Measurements from ENCODE around the gene RNF167. TPM values are rescaled to one million over a fixed set of nuclear protein-coding genes. Genes with fewer than 3 reads are reported as not detected.

RNF167 gene
- total RNA-seq (2014; rRNA removed; shearing (Covaris generic)): 27.8 and 30.5 TPM in 2 replicates

GRCh38 chr17:4939796-4940554 is at the start of gene RNF167, which contains the start of gene SLC25A11:
TSS of gene RNF167 (plus strand) at chr17:4940268. CDS start at chr17:4940910, 642 bp downstream.
TSS of gene SLC25A11 (minus strand) at chr17:4940046. CDS start at chr17:4939910, 136 bp downstream.
- DNase-seq (ENCODE audit: low read depth): peak; percentile 99

- no peak for DNase-seq (ENCODE audit: low read depth)
Measured at GRCh38 chr17:4891411-4892410, 48.4 kb upstream of the RNF167 start.

DNA sequence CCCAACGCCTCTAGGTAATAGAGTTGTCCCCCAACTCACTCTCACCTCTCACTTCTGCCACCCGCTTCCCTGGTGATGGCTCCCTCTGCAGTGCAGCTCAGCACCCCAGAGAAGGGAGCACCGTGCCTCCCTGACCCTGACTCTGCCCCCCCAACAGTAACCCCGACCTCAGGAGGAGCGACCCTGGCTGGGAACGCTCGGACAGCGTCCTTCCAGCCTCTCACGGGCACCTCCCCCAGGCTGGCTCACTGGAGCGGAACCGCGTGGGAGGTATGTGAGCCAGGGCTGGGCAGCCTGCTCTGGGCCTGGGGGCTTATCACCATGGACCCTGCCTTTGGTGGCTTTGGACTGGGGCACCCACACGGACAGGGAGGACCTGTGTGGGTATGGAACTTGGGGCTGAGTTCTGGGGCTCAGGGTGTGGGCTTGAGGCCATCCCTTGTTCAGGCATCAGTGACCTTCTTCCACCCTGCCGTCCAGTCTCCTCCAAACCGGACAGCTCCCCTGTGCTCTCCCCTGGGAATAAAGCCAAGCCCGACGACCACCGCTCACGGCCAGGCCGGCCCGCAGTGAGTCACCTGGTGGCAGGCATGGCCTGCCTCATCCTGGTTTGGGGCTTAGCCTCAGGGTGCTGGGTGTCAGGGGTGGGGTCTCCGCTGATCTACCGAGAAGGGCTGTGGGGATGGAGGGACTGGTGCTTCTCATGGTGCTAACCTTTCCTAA is 47.4 kb upstream of the RNF167 start:
- DNase-seq (ENCODE audit: low read depth): no peak

DNA sequence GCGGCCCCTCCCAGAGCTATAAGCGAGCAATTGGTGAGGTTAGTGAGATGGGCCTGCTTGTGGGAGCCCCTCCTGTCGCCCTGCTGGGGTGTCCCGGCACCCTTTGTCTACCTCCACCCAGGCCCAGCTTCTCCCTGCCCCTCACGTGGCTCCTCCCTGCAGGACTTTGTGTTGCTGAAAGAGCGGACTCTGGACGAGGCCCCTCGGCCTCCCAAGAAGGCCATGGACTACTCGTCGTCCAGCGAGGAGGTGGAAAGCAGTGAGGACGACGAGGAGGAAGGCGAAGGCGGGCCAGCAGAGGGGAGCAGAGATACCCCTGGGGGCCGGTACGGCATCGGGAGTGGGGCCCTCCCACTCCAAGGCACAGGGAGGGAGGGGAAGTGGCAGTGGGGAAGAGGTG is 46.8 kb upstream of the RNF167 start:
- DNase-seq (ENCODE audit: low read depth): no peak

DNA sequence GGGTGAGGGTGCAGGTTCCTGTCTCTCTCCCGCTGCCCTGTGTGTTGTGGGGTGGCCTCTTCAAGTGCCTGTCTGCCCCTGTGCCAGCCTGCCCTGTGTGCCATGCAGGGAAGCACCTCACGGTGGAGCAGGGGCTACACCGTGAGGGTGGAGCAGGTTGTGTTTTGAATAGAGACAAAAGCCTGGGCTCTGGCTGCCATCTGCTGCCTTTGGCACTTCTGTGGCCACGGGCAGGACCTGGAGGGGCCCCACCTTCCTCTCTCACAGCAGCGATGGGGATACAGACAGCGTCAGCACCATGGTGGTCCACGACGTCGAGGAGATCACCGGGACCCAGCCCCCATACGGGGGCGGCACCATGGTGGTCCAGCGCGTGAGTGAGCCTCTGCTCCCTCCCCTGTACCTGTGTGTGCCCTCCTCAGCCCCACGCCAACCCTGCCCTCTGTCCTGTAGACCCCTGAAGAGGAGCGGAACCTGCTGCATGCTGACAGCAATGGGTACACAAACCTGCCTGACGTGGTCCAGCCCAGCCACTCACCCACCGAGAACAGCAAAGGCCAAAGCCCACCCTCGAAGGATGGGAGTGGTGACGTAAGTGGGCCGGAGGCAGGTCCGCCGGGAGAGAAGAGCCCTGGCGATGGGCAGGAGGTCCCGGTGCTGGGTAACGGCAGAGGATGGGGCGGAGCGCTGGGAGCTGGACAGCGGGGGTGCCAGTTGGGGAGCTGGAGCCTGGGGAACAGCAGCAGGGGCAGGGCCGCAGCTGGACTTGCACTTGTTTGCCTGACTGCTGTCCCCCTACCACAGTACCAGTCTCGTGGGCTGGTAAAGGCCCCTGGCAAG is 46.1 kb upstream of the RNF167 start:
- DNase-seq (ENCODE audit: low read depth): no peak

- DNase-seq (ENCODE audit: low read depth): no peak
Measured at GRCh38 chr17:4895121-4895520, 44.9 kb upstream of the RNF167 start.

GRCh38 chr17:4895657-4896331 is 44.3 kb upstream of the RNF167 start:
- DNase-seq (ENCODE audit: low read depth): no peak

DNA sequence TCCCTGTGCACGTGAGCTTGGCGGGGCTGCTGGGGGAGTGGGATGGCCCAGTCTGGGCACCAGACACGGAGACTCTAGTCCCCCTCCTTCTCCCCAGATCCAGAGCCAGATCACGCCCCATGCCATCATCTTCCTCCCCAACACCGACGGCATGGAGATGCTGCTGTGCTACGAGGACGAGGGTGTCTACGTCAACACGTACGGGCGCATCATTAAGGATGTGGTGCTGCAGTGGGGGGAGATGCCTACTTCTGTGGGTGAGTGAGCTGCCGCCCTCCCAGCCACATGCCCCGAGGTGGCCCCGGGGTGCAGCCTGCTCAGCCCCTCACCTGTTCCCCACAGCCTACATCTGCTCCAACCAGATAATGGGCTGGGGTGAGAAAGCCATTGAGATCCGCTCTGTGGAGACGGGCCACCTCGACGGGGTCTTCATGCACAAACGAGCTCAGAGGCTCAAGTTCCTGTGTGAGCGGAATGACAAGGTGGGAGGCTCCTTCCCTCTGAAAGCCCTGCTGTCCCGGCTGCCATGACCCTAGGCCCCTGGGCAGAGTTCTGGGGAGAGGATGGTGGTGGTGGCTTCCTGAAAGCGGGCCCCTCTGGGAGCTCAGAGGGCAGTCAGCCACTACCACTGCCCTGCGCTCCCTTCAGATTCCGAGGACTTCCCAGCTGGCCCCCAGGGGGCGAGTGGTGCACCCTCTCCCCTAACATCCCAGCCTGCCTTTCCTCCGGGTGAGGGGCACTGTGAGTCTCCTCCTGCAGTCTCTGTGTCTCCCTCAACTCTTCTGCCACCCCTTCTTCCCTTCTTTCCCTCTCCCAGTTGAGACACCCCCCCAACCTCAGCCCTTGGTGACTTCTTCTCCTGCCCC is 43.5 kb upstream of the RNF167 start:
- no peak for DNase-seq (ENCODE audit: low read depth)

DNA sequence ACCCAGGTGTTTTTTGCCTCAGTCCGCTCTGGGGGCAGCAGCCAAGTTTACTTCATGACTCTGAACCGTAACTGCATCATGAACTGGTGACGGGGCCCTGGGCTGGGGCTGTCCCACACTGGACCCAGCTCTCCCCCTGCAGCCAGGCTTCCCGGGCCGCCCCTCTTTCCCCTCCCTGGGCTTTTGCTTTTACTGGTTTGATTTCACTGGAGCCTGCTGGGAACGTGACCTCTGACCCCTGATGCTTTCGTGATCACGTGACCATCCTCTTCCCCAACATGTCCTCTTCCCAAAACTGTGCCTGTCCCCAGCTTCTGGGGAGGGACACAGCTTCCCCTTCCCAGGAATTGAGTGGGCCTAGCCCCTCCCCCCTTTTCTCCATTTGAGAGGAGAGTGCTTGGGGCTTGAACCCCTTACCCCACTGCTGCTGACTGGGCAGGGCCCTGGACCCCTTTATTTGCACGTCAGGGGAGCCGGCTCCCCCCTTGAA is 42.8 kb upstream of the RNF167 start:
- DNase-seq (ENCODE audit: low read depth): no peak

DNA sequence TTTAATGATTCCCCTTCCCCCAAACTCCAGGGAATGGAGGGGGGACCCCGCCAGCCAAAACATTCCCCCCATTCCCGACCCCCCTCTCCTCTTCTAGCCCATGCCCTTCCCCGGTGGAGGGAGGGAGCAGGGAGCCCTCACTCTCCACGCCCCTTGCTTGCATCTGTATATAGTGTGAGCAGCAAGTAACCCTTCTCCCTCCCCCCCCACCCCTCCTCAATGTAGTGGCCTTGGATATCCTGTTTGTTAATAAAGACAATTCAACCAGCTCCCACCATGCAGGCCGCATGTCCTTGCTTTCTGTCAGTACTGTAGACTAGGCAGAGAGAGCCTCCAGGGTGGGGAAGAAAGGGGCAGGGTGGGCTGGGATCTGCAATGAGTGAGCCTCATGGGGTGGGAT is 42.3 kb upstream of the RNF167 start:
- no peak for DNase-seq (ENCODE audit: low read depth)

DNA sequence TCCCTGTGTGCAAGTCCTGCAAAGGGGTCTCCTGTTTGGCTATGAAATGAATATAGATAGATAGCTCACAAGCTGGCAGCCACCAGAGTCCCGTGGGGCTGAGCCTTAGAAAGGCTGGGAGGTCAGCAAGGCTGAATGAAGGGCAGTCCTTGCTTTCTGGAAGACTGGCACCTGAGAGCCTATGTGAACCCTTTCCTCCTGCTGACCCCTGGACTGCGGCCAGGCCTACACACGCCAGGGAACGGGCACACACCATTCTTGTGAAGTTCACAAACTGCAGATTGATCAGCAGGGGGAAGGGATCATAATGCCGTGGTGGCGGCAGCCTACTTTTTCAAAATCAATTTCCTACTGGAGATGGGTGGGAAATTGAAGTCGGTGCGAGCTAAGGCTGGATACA is 41.7 kb upstream of the RNF167 start:
- DNase-seq (ENCODE audit: low read depth): no peak

- DNase-seq (ENCODE audit: low read depth): no peak
Measured at GRCh38 chr17:4898927-4899326, 41.1 kb upstream of the RNF167 start.

- no peak for DNase-seq (ENCODE audit: low read depth)
Measured at GRCh38 chr17:4899341-4900230, 40.5 kb upstream of the RNF167 start, which contains the start of gene C17orf107. TSS of gene C17orf107 (plus strand) at chr17:4899536. CDS start at chr17:4899763, 227 bp downstream.

DNA sequence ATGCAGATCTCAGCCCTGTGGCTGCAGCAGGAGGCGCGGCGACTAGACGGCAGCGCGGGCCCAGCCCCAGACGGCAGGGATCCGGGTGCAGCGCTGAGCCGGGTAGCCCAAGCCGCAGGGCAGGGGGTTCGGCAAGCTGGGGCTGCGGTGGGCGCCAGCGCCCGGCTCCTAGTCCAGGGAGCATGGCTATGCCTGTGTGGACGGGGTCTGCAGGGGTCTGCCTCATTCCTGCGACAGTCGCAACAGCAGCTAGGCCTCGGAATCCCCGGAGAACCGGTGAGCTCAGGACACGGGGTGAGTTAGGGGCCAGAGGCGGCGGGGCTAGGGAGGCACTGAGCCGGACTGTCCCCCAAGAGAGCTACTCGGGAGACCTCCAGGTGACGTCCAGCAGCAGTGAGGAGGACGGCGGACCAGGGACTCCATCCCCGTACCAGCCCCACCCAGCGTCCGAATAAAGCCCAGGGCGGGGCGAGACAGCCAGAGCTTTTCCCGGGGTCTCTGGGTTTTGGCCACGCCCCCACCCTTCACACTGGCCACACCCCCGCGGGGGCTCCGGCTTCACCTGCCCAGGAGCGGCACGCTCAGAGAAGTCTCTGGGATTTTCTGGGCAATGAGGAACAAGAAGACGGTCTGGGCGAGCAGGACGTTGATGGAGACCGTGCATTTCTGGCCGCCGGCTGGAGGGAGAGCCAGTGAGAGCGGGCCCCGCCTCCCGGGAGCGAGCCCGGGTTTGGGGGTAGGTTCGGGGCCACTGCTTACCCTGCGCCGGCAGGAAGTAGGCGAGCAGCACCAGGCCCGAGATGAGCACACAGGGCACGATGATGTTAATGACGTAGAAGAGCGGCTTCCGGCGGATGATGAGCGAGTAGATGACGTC is 39.6 kb upstream of the RNF167 start:
- no peak for DNase-seq (ENCODE audit: low read depth)

DNA sequence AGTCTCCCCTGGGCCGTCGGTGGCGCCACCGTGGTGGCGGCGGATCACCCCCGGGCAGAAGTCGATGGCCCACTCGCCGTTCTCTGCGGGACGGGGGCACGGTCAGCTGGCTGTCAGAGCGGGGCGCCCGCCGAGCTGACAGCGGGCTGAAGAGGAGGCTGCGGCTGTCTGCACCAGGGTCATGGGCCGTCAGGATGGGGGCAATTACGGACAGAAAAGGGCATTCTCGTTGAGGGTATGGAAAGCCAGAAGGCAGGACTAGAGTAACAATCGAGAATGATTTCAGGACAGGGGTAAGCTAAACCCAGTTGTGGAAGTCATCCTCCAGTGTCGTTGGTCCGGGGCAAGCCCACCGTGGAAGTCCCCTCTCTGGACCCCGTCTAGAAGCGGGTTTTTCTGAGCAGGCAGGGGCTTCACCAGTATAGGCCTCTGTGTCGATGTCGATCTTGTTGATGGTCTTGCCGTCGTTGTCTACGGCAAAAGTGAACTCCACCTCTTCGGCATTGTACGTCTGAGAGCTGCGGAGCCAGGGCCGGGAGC is 38.9 kb upstream of the RNF167 start:
- DNase-seq (ENCODE audit: low read depth): no peak

- no peak for DNase-seq (ENCODE audit: low read depth)
Measured at GRCh38 chr17:4901648-4902344, 38.3 kb upstream of the RNF167 start.
